Epithelial cell of esophagus (primary cell): ENCODE results near the gene ALX4.

Source experiments
- DNase-seq: peaks from one replicate; pipeline ENCODE4 v3.0.0; 2010; ENCODE audit warnings: low read depth
- H3K4me3 ChIP-seq: 2 replicates; pipeline ENCODE4 v1.5.1; 2011; ENCODE audit warnings: mild to moderate bottlenecking, low read length, control low read depth
- TF ChIP-seq, protein P1 (sequence below): IDR thresholded peaks from 2 replicates; pipeline ENCODE4 v1.5.1; 2011; ENCODE audit warnings: low read depth, mild to moderate bottlenecking, low read length, control low read depth, inconsistent platforms; ENCODE audit not compliant: insufficient read depth; ENCODE audit errors: missing control alignments

The ALX4 gene

DNA sequence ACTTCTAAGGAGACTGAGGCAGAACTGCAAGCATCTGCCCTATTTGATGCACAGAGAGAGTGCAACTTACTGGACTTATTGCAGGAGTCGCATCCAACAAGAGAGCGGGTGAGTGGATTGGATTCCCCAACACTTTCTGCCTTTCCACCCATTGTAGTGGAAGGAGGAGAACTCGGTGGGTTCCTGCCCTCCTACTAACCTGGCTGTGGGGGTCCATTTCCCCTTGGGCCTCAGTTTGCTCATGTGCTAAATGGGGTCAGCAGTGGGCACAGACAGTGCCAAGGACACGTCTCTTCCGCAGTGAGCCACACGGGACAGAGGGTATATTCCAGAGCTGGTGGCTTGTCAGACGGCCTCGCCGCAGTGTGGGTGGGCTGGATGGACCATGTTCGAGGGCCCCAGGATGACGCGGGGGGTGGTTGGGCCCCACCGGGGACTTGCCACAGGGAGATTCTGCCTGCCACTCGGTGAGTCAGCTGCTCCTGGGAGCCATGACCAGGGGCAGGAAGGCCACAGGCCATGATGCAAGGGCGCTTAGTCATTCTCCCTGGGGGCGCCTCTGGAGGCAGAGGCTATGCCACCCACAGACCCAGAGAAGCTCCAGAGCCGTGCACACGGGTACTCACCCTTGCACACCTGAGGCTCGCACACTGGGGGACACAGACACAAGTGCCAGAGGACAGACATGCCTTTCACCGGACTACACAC, 8.2 kb downstream of the ALX4 start:
- TF ChIP-seq, protein P1, sequence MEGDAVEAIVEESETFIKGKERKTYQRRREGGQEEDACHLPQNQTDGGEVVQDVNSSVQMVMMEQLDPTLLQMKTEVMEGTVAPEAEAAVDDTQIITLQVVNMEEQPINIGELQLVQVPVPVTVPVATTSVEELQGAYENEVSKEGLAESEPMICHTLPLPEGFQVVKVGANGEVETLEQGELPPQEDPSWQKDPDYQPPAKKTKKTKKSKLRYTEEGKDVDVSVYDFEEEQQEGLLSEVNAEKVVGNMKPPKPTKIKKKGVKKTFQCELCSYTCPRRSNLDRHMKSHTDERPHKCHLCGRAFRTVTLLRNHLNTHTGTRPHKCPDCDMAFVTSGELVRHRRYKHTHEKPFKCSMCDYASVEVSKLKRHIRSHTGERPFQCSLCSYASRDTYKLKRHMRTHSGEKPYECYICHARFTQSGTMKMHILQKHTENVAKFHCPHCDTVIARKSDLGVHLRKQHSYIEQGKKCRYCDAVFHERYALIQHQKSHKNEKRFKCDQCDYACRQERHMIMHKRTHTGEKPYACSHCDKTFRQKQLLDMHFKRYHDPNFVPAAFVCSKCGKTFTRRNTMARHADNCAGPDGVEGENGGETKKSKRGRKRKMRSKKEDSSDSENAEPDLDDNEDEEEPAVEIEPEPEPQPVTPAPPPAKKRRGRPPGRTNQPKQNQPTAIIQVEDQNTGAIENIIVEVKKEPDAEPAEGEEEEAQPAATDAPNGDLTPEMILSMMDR = no peak
- DNase-seq = no peak
- H3K4me3 ChIP-seq = no peak overlapping the region

DNA sequence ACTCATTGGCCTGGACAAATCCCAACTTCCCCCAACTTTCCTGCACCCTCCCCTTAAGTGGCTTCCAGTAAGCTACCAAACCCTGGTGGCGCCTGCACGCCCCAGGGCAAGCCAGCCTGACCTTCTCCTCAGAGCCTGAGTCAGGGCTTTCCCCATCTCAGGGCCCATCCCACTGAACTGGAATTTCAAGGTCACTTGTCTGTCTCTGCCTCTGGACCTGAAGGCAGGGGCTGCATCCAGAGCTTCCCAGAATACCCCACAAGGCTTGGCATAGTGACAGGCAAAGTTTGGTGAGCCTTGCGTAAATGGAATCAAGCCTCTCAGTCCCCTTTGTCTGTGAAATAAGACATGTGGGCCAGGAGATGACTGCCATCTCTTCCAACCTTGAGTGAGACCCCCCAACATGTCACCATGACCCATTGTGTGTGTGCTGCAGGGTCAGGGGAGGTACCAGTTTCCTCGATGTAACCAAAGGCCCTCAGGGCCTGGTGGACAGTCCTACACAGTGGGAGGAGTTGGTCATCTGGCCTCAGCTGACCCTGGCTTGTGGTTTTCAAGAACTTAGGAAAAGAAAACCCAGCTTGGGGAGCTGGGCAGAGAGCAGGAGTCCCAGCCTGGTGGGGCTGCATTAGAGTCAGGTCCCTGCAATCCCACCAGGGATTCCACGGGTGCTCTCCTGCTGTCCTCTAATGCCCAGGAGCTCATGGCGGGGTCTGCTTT, 8.9 kb downstream of the ALX4 start:
- H3K4me3 ChIP-seq = no peak overlapping the region
- DNase-seq = no peak
- TF ChIP-seq, protein P1 = no peak

DNA sequence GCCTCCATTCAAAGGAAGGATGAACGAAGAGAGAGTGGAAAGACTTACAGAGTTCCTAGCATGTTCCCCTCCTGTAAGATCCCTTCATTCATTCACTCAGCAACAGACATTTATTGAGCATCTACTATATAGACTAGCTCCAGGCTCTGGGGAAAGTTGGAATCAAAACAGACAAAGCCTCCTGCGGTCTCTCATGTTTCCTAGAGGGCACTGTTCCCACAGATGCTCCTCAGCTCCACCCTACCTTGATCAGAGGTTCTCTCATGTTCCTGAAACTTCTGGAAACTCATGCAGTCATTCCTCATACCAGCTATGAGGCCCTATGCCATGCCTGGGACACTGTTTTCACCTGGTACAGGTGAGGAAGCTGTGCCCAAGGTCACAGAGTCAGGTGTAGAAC, 11.1 kb downstream of the ALX4 start:
- H3K4me3 ChIP-seq = no peak overlapping the region
- DNase-seq = no peak
- TF ChIP-seq, protein P1 = no peak

DNA sequence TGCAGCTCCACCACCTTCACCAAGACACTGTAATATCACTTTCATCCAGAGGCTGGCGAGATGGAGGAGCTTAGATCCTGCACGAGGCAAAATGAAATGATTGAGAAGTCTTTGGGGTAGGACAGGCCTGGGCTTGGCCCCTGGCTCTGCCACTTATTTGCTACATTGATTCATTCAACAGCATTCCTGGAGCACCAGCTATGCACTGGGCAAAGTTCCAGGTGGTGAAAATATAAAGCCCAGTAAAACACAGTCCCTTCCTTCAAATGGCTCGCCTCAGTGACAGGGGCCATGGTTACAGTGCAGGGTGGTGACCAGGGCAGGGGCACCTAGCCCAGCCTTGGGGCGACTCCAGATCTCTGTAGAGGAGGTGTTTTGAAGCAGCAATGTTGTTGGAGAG, 19.7 kb downstream of the ALX4 start:
- TF ChIP-seq, protein P1 = no peak
- H3K4me3 ChIP-seq = no peak overlapping the region
- DNase-seq = peak; percentile 85

DNA sequence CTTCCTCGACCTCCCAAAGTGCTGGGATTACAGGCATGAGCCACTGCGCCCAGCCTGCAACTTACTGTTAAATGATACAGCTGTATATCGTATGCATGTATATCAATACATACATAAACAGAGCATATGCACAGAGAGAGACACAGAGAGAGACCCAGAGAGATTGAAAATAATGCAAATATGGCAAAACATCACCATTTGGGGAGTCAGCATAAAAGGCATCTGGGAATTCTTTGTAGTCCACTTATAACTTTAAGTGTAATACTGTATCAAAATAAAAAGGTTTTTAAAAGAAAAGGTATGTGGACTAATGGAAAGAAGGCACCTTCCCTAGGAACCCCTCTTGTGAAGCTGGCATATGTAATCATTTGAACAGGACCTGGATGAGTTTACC, 21.8 kb downstream of the ALX4 start:
- TF ChIP-seq, protein P1 = no peak
- no peak overlapping the region for H3K4me3 ChIP-seq
- no peak for DNase-seq

DNA sequence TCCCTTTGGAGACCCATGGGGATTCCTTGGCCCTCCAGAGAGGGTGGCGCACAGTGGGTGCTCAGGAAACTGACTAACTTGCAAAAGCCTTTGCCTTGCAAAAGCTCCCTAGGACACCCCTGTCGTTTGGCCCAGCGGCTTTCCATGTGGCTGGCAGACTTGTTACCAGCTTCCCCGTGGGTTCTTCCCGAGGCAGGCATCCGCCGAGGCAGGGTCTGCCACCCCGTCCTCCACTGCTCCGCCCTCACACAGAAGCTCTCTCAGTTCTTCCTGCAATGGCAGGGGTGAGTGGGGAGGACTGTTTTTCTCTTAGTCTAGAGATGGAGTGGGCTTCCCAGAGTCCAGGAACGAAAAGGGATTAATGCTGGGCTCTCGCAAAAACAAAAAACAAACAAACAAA, 23.0 kb downstream of the ALX4 start:
- DNase-seq = no peak
- TF ChIP-seq, protein P1 = no peak
- H3K4me3 ChIP-seq = no peak overlapping the region

DNA sequence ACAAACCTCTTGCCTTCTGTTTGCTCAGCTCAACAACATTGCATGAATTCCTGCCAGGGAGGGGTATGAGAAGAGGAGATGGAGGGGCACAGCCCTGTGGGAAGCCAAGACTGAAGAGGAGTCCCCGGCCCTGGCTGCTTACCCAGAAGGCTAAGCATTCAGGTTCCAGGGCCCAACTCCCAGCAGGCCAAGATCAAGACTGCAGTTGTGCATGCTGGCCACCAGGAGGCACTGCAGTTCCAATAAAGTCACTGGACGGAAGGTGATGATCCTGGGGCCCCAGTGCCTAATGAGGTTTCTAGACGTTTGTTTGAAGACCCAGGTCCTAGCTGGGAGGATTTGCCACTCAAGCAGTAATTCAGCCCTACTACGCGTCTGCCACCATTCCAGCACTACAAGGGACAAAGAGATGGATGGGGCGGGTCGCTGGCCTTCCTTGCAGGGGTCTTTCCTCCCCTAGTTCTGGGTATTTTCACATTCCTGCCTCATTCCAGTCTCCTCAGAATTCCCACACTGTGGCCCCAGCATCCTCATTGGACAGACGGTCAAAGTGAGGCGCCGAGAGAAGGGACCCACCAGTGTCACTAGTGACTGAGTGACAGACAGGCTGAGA, 23.6 kb downstream of the ALX4 start:
- TF ChIP-seq, protein P1 = peak; percentile 93
- no peak overlapping the region for H3K4me3 ChIP-seq
- peak; percentile 66 for DNase-seq
